ENCODE data around the gene FCER1G.

FCER1G gene

DNA sequence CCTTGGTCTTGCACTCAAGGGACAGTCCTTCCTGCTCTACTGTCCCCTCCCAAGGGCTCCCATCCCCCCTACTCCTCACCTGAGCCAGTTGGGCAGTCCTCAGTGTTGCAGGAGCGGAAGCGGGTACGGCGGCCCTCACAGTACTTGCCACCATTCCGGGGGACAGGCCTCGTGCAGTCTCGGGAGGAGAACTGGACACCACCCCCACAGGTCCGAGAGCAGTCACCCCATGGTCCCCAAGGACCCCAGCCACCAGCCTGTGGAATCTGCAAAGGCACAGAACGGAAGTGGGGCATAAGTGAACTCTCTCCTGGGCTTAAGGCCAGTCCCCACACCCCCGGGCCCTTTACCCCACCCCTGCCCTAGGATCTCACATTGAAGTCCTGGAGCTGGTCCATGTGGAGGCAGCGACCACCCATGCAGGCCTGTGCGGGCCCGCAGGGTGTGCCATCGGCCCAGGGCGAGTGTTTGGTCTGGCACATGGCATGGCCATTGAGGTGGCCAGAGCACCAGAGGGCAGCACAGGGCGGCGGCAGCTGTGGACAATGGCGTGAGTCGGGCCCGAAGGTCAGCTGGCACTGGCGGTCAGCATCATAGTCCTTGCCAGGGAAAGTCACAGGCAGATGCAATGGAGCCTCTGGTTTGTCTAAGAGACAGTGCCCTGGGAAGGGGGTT lies 21.4 kb upstream of the FCER1G start:
- no peak overlapping the region for H3K4me3 ChIP-seq (ENCODE audit: low read length)
- DNase-seq (ENCODE audit: low read depth): no peak
- TF ChIP-seq, protein P1, sequence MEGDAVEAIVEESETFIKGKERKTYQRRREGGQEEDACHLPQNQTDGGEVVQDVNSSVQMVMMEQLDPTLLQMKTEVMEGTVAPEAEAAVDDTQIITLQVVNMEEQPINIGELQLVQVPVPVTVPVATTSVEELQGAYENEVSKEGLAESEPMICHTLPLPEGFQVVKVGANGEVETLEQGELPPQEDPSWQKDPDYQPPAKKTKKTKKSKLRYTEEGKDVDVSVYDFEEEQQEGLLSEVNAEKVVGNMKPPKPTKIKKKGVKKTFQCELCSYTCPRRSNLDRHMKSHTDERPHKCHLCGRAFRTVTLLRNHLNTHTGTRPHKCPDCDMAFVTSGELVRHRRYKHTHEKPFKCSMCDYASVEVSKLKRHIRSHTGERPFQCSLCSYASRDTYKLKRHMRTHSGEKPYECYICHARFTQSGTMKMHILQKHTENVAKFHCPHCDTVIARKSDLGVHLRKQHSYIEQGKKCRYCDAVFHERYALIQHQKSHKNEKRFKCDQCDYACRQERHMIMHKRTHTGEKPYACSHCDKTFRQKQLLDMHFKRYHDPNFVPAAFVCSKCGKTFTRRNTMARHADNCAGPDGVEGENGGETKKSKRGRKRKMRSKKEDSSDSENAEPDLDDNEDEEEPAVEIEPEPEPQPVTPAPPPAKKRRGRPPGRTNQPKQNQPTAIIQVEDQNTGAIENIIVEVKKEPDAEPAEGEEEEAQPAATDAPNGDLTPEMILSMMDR (conservative IDR thresholded peaks at IDR 0.05; ENCODE audit: low read depth, low read length): no peak

DNA sequence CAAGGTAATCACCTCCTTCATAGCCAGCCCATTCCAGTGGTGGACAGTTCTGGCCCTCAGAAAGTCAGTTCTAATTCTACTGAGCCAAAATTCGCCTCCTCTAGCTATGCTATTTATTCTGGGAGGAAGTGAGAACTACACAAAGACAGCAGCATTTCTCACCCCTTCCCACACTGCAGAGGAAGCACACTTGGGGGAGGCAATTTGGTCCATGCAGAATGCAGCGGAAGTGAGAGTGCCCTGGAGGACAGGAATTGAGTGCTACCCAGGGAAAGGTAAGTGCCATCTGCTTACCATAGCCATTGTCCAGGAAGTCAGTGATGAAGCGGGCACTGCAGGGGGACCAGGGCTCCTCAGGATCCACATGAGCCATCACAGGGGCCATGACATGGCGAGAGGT lies 19.9 kb upstream of the FCER1G start:
- DNase-seq (ENCODE audit: low read depth): no peak
- TF ChIP-seq, protein P1 (conservative IDR thresholded peaks at IDR 0.05; ENCODE audit: low read depth, low read length): no peak
- H3K4me3 ChIP-seq (ENCODE audit: low read length): no peak overlapping the region

DNA sequence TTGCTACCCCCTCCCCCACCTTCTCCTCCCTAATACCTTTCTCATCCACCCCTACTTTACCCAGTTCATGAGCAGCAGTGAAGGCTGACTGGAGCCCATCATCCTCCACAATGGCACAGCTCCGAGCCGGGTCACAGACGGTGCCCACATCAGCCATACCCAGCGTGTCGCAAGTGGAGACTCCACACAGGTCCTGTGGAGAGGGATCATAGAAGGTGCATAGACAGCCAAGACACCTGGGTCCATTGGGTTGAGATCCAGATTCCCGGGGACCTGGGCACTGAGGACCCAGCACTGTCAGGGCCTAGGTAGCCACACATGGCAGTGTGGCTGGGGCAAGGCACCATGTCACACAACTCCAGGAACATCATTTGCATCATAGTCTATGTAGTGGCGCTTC lies 19.0 kb upstream of the FCER1G start:
- DNase-seq (ENCODE audit: low read depth): no peak
- TF ChIP-seq, protein P1 (conservative IDR thresholded peaks at IDR 0.05; ENCODE audit: low read depth, low read length): no peak
- no peak overlapping the region for H3K4me3 ChIP-seq (ENCODE audit: low read length)

DNA sequence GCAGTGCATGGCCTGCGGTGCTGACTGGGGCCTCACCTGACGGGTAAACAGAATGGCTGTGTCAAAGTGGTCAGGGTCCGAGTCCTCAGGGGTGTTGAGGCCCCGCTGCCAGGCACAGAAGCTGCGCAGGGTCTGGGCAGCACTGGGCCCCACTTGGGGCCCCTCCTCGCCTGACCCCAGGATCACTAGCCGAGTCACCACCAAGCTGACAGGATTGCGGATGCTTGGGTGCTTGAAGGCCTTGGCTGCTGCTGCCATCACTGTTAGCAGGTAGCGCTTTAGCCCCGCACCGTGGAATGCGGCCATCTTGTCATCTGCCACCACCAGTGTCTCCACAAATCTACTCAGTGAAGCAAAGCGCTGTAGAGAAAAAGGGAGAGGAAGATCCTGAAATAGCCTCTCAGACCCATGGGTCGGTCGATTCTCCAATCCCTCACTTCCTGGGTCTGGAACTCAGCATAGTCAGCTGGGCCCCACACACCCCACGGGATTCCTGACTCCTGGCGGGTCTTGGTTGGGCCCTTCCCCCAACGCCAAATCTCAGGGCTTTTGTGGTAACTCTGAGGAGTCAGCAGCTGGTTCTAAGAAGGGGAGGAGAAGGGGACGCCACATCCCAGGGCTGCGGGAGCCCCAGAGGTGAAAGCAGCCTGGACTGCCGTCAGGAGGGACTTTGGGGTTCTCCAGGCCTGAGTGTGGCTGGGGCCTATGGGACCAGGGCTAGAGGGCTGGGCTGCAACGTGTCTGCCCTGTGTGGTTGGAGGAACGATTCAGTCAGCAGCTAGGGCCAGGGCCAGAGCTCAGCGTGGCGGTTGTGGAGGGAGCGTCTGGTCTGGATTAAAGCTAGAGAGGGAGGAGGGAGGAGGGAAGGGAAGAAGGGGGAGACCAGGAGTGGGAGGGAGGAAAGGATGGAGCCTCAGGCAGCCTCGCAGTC lies 18.3 kb upstream of the FCER1G start:
- TF ChIP-seq, protein P1 (conservative IDR thresholded peaks at IDR 0.05; ENCODE audit: low read depth, low read length): no peak
- DNase-seq (ENCODE audit: low read depth): peak; percentile 59
- no peak overlapping the region for H3K4me3 ChIP-seq (ENCODE audit: low read length)

DNA sequence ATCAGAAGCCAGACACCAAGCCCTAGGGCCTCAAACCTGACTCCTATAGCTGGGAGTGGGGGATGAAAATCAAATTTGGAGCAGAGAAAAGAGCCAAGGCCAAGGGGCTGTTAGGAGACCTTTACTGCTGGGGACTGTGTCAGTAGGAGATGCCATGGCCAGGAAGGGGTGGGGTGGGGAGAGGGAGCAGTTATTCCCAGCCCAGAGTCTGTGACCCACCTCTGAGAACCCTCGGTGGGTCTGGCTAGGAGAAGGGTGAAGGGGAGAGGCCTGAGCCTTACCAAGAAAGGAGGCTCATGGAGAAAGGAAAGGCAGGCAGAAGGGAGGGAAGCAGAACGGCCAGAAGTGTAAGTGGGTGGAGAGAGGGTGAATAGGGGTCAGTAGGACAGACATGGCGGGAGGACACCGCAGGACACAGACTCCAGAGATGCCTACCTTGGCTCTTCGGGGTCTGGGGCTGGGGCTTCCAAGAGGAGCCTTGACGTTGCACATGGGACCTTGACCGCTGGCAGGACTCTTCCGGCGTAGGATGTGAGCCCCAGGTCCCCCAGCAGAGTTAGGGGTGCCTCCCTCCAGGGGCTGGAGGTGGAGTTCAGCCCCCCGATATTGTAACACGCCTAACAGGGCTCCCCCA lies 17.4 kb upstream of the FCER1G start:
- H3K4me3 ChIP-seq (ENCODE audit: low read length): no peak overlapping the region
- TF ChIP-seq, protein P1 (conservative IDR thresholded peaks at IDR 0.05; ENCODE audit: low read depth, low read length): no peak
- no peak for DNase-seq (ENCODE audit: low read depth)

DNA sequence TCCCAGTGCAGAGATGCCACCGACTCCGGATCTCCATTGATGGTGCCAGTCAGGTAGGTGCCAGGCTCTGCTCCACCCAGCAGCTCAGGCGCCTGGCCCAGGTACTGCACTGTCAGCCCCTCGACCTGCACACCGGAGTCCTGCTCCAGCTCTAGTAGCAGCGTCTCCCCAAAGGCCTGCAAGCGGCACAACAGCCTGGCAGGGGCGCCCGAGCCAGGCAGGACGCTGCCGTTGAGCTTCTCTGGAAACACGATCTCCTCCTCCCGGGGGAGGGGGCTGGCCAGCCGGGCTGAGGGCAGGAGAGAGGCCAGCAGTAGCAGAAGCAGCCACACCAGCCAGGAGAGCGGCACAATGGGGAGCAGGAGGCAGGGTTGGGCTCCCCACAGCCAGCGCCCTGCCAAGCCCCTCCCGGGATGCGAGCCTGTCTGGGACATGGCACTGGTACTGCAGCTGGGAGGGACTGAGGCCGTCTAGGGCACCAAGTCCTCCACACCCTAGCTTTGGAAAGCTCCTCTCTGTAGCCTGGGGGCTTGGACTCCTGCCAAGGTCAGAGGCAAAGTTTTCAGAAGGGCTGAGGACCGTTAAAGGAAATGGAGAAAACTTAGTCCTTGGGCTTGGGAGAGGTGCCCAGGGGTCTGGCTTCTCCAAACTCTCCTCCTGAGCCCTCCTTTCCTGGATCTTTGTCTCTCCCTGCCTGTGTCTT lies 16.8 kb upstream of the FCER1G start:
- no peak for DNase-seq (ENCODE audit: low read depth)
- TF ChIP-seq, protein P1 (conservative IDR thresholded peaks at IDR 0.05; ENCODE audit: low read depth, low read length): no peak
- H3K4me3 ChIP-seq (ENCODE audit: low read length): no peak overlapping the region
